ENCODE results near the gene ZFP57.

Gene ZFP57

DNA sequence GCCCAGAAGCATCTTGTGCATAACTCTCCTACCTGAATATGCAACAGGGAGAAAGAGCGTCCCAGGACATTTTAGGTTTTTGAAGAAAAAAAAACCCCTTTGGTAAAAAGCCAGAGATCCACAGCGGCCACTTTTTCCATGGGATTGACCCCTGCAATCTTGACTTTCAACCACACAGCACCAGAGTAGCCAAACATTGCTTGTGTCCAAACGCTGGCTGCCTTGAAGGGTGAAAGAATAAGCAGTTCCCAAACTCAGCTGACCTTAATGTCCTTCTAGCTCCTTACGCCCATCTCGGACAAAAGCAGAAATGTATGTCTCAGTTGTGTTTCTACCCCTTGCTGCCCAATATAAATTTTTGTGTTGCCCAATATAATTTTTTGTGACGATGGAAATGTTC, 25.3 kb downstream of the ZFP57 start:
- TF ChIP-seq, protein P1, sequence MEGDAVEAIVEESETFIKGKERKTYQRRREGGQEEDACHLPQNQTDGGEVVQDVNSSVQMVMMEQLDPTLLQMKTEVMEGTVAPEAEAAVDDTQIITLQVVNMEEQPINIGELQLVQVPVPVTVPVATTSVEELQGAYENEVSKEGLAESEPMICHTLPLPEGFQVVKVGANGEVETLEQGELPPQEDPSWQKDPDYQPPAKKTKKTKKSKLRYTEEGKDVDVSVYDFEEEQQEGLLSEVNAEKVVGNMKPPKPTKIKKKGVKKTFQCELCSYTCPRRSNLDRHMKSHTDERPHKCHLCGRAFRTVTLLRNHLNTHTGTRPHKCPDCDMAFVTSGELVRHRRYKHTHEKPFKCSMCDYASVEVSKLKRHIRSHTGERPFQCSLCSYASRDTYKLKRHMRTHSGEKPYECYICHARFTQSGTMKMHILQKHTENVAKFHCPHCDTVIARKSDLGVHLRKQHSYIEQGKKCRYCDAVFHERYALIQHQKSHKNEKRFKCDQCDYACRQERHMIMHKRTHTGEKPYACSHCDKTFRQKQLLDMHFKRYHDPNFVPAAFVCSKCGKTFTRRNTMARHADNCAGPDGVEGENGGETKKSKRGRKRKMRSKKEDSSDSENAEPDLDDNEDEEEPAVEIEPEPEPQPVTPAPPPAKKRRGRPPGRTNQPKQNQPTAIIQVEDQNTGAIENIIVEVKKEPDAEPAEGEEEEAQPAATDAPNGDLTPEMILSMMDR (conservative IDR thresholded peaks at IDR 0.05; ENCODE audit: low read length): no peak
- TF ChIP-seq EZH2phosphoT487 (IDR thresholded peaks at IDR 0.05; ENCODE audit: borderline replicate concordance): no peak
- Histone ChIP-seq H3K79me2 (ENCODE audit: insufficient read depth, low read length) (no peaks in the 10 kb centered on the region), H3K9me3 (ENCODE audit: insufficient read depth, low read depth, low read length) (no peaks in the 10 kb centered on the region), H3K4me1 (ENCODE audit: insufficient read depth, low read length, poor library complexity, severe bottlenecking) (no peaks in the 10 kb centered on the region), H3K36me3 (ENCODE audit: insufficient read depth, low read length) (no peaks in the 10 kb centered on the region), H2AFZ (ENCODE audit: low read length) (no peak overlapping the region), H3K4me2 (ENCODE audit: low read depth, low read length, poor library complexity, severe bottlenecking) (no peak overlapping the region), H3K9ac (ENCODE audit: low read depth, low read length, poor library complexity, severe bottlenecking) (no peak overlapping the region), H4K20me1 (ENCODE audit: insufficient read depth, low read length, poor library complexity, severe bottlenecking) (no peaks in the 10 kb centered on the region), H3K4me3 (ENCODE audit: low read length, poor library complexity, severe bottlenecking) (no peak overlapping the region), H3K27me3 (ENCODE audit: insufficient read depth, low read length, poor library complexity, severe bottlenecking) (no peaks in the 10 kb centered on the region), H3F3A (ENCODE audit: low read depth) (no peaks in the 10 kb centered on the region), H3K9me2 (replicated peaks; ENCODE audit: low read depth, low read length) (no peaks in the 10 kb centered on the region)

DNA sequence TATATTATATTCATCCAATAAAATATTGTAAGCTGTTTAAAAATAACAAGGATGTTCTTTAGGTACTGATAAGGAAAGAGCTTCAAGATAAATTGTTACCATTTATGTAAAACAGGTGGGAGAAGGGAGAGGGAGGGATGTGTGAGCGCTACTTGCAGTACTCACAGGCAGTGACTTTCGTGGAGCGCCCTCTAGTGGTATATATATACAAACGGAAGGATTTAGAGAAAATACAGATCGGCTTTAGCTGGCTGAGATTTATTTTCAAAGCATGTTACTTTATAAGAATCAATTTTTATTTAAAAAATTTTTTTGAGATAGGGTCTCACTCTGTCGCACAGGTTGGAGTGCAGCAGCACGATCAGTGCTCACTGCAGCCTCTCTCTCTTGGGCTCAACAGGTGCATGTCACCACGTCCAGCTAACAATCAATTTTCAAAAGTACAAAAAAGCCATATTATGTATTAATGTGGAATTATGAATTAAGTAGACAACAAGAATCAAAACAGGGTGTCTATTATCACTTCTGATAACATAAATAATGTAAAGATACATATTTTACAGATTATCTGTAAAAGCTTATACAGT, 27.4 kb downstream of the ZFP57 start:
- H3K79me2 ChIP-seq (ENCODE audit: insufficient read depth, low read length): no peaks in the 10 kb centered on the region
- no peaks in the 10 kb centered on the region for H3K27me3 ChIP-seq (ENCODE audit: insufficient read depth, low read length, poor library complexity, severe bottlenecking)
- no peak overlapping the region for H3K9ac ChIP-seq (ENCODE audit: low read depth, low read length, poor library complexity, severe bottlenecking)
- no peaks in the 10 kb centered on the region for H3K9me2 ChIP-seq (replicated peaks; ENCODE audit: low read depth, low read length)
- no peak overlapping the region for H2AFZ ChIP-seq (ENCODE audit: low read length)
- no peaks in the 10 kb centered on the region for H4K20me1 ChIP-seq (ENCODE audit: insufficient read depth, low read length, poor library complexity, severe bottlenecking)
- H3K4me1 ChIP-seq (ENCODE audit: insufficient read depth, low read length, poor library complexity, severe bottlenecking): peaks cover 2% of the 10 kb centered on the region
- H3K36me3 ChIP-seq (ENCODE audit: insufficient read depth, low read length): no peaks in the 10 kb centered on the region
- H3K9me3 ChIP-seq (ENCODE audit: insufficient read depth, low read depth, low read length): no peaks in the 10 kb centered on the region
- H3K4me3 ChIP-seq (ENCODE audit: low read length, poor library complexity, severe bottlenecking): no peak overlapping the region
- TF ChIP-seq EZH2phosphoT487 (IDR thresholded peaks at IDR 0.05; ENCODE audit: borderline replicate concordance): no peak
- TF ChIP-seq, protein P1 (conservative IDR thresholded peaks at IDR 0.05; ENCODE audit: low read length): peak; percentile 72
- H3F3A ChIP-seq (ENCODE audit: low read depth): no peaks in the 10 kb centered on the region
- no peak overlapping the region for H3K4me2 ChIP-seq (ENCODE audit: low read depth, low read length, poor library complexity, severe bottlenecking)

DNA sequence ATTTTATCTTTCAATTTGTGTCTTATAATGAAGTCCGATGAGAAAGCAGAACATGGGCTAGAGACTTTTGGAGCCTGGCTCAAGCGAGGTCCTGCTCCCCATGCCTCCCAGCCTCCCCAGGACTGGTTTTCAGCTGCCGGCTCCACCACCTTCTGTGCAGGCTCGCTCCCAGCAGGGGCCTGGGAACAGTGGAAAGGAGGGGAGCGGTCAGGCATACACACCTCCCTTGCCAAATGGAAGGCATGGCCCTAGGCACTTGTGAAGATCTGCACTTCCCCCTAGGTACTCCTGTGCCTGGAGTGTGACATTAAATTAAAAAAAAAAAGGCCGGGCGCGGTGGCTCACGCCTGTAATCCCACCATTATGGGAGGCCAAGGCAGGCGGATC, 28.8 kb downstream of the ZFP57 start:
- Histone ChIP-seq H3K36me3 (ENCODE audit: insufficient read depth, low read length) (no peaks in the 10 kb centered on the region), H3K9me3 (ENCODE audit: insufficient read depth, low read depth, low read length) (no peaks in the 10 kb centered on the region), H3K79me2 (ENCODE audit: insufficient read depth, low read length) (no peaks in the 10 kb centered on the region), H2AFZ (ENCODE audit: low read length) (no peak overlapping the region), H4K20me1 (ENCODE audit: insufficient read depth, low read length, poor library complexity, severe bottlenecking) (no peaks in the 10 kb centered on the region), H3K4me3 (ENCODE audit: low read length, poor library complexity, severe bottlenecking) (no peak overlapping the region), H3K9me2 (replicated peaks; ENCODE audit: low read depth, low read length) (no peaks in the 10 kb centered on the region), H3K9ac (ENCODE audit: low read depth, low read length, poor library complexity, severe bottlenecking) (no peak overlapping the region), H3K4me2 (ENCODE audit: low read depth, low read length, poor library complexity, severe bottlenecking) (no peak overlapping the region), H3F3A (ENCODE audit: low read depth) (no peaks in the 10 kb centered on the region), H3K4me1 (ENCODE audit: insufficient read depth, low read length, poor library complexity, severe bottlenecking) (peaks cover 2% of the 10 kb centered on the region), H3K27me3 (ENCODE audit: insufficient read depth, low read length, poor library complexity, severe bottlenecking) (no peaks in the 10 kb centered on the region)
- no peak for TF ChIP-seq EZH2phosphoT487 (IDR thresholded peaks at IDR 0.05; ENCODE audit: borderline replicate concordance)
- TF ChIP-seq, protein P1 (conservative IDR thresholded peaks at IDR 0.05; ENCODE audit: low read length): no peak
